HepG2 (cell line): Measurements from ENCODE around the gene SMTN. TPM values are rescaled to one million over a fixed set of nuclear protein-coding genes. Genes with fewer than 3 reads are reported as not detected.

ENCODE experiments used
- ATAC-seq: fragments of 200-7000 bp; cut with Tn5 transposase; 3 replicates; pipeline ENCODE4 v1.9.1; 2020; ENCODE audit warnings: mild to moderate bottlenecking, moderate library complexity
- BruUV-seq: library from RNA; stranded (reverse); fragments of 400-500 nt; replicated peaks from 2 replicates; lab custom pipeline; 2021; lab: Mats Ljungman, UMichigan
- CTCF ChIA-PET: fragments of 300-600 bp; formaldehyde crosslinking; extraction: SDS; loops from one replicate; lab custom pipeline; 2021; ENCODE audit warnings: low total read pairs, inconsistent platforms, low intra/inter-chr PET ratio; lab: Yijun Ruan, JAX
- POLR2A ChIA-PET: fragments of 350-600 bp; sonication (Branson Sonifier 250); formaldehyde crosslinking; loops from one replicate; lab custom pipeline; 2020; ENCODE audit warnings: antibody characterized with exemption, inconsistent platforms; lab: Yijun Ruan, JAX
- DNase-seq: peaks from one replicate; pipeline ENCODE4 v3.0.0-alpha.2; 2015; ENCODE audit warnings: low spot score
- FAIRE-seq: peaks from 3 replicates; lab custom pipeline; 2011; peaks lifted over from hg19 to GRCh38; lab: Jason Lieb, UNC
- H2AFZ ChIP-seq: one replicate; pipeline ENCODE4 v1.6.1; 2011; ENCODE audit warnings: low read length, inconsistent platforms
- H3K27ac ChIP-seq: fragments of 300-600 bp; 3 replicates; pipeline ENCODE4 v1.8.0; 2011; ENCODE audit warnings: mixed run types, mild to moderate bottlenecking, mixed read lengths, low read length, inconsistent platforms; ENCODE audit not compliant: insufficient read depth; ENCODE audit errors: extremely low read length
- H3K27me3 ChIP-seq, 2 experiments: fragments of 200-600 bp in 1 of 2; 2 replicates in 1 of 2; 3 replicates in 1 of 2; pipeline versions ENCODE4 v1.6.0 to v1.8.0; 2011; ENCODE audit warnings: low read length in 2 of 2, mild to moderate bottlenecking in 2 of 2, moderate library complexity in 2 of 2, inconsistent platforms in 1 of 2; ENCODE audit not compliant: insufficient read depth in 2 of 2, control insufficient read depth in 1 of 2
- H3K36me3 ChIP-seq, 2 experiments: fragments of 200-600 bp in 1 of 2; replicated peaks in 1 of 2; 2 replicates in 1 of 2; 3 replicates in 1 of 2; pipeline versions ENCODE4 v1.5.1 to v1.8.0; 2011; ENCODE audit warnings: low read length in 2 of 2, inconsistent platforms in 1 of 2; ENCODE audit not compliant: insufficient read depth in 2 of 2, control insufficient read depth in 1 of 2
- H3K4me1 ChIP-seq: 2 replicates; pipeline ENCODE4 v1.5.1; 2012; ENCODE audit warnings: low read length, inconsistent platforms; ENCODE audit not compliant: insufficient read depth
- H3K4me2 ChIP-seq: 2 replicates; pipeline ENCODE4 v1.6.0; 2011; ENCODE audit warnings: low read depth, low read length, inconsistent platforms
- H3K4me3 ChIP-seq, 3 experiments: fragments of 200-600 bp in 1 of 3; sonication (generic), shearing (Covaris generic) in 1 of 3; replicated peaks in 1 of 3; 2 replicates each; pipeline ENCODE4 v1.5.1; 2011 to 2016; ENCODE audit warnings: low read length in 3 of 3, inconsistent platforms in 2 of 3, low read depth in 2 of 3, mild to moderate bottlenecking in 2 of 3, control low read depth in 1 of 3, mixed read lengths in 1 of 3; ENCODE audit not compliant: insufficient read depth in 1 of 3
- H3K79me2 ChIP-seq: one replicate; pipeline ENCODE4 v1.6.1; 2011; ENCODE audit warnings: low read length, inconsistent platforms; ENCODE audit not compliant: insufficient read depth
- H3K9ac ChIP-seq: 2 replicates; pipeline ENCODE4 v1.6.0; 2011; ENCODE audit warnings: mild to moderate bottlenecking, low read depth, low read length, inconsistent platforms; ENCODE audit not compliant: insufficient read depth
- H3K9me3 ChIP-seq: 2 replicates; pipeline ENCODE4 v1.5.1; 2012; ENCODE audit warnings: mild to moderate bottlenecking, low read length
- H4K20me1 ChIP-seq: 2 replicates; pipeline ENCODE4 v1.6.0; 2011; ENCODE audit warnings: inconsistent platforms, mild to moderate bottlenecking, low read length, moderate library complexity; ENCODE audit not compliant: insufficient read depth
- ARHGAP35 ChIP-seq: sonication (generic); formaldehyde crosslinking; IDR thresholded peaks from 2 replicates; pipeline ENCODE4 v1.9.0; 2022; ENCODE audit warnings: mild to moderate bottlenecking, inconsistent platforms, moderate library complexity, missing genetic modification reagents, borderline replicate concordance
- CHD2 ChIP-seq: IDR thresholded peaks from 2 replicates; pipeline ENCODE4 v1.6.1; 2011; ENCODE audit warnings: low read depth, low read length, improper control_type of control experiment
- ESRRA ChIP-seq: sonication (generic); formaldehyde crosslinking; IDR thresholded peaks from 2 replicates; pipeline ENCODE4 v1.5.1; 2020; ENCODE audit warnings: mild to moderate bottlenecking, low read depth, missing genetic modification reagents
- HMGXB3 ChIP-seq: sonication (generic); formaldehyde crosslinking; IDR thresholded peaks from 2 replicates; pipeline ENCODE4 v1.4.0; 2020; ENCODE audit warnings: missing genetic modification reagents, borderline replicate concordance
- MBNL3 ChIP-seq: fragments of 250-450 bp; sonication (Bioruptor Pico); conservative IDR thresholded peaks from 2 replicates; pipeline ENCODE4 v1.8.0; 2022; ENCODE audit warnings: mild to moderate bottlenecking, inconsistent platforms
- REXO4 ChIP-seq: sonication (generic); formaldehyde crosslinking; IDR thresholded peaks from 2 replicates; pipeline ENCODE4 v1.8.0; 2022; ENCODE audit warnings: missing genetic modification reagents, mild to moderate bottlenecking, borderline replicate concordance
- ZBTB10 ChIP-seq: sonication (generic); formaldehyde crosslinking; IDR thresholded peaks from 2 replicates; pipeline ENCODE4 v1.4.0; 2020; ENCODE audit warnings: missing genetic modification reagents, borderline replicate concordance
- ZGPAT ChIP-seq: IDR thresholded peaks from 2 replicates; pipeline ENCODE4 v1.6.1; 2016; ENCODE audit warnings: mild to moderate bottlenecking
- ZNF451 ChIP-seq: sonication (generic); formaldehyde crosslinking; IDR thresholded peaks from 2 replicates; pipeline ENCODE4 v1.5.0; 2020; ENCODE audit warnings: mild to moderate bottlenecking, missing genetic modification reagents
- ZNF724P ChIP-seq: sonication (generic); formaldehyde crosslinking; IDR thresholded peaks from 2 replicates; pipeline ENCODE4 v1.8.0; 2022; ENCODE audit warnings: missing genetic modification reagents, borderline replicate concordance
- WGBS: methylation state at CpG from one replicate; pipeline ENCODE4 v1.1.6; 2017; ENCODE audit warnings: low lambda C conversion rate; 5-methylcytosine and 5-hydroxymethylcytosine counted together
- in situ Hi-C: cut with HindIII; loops from 2 replicates; pipeline ENCODE4 v1.10.0; 2017; ENCODE audit warnings: low pct_unique_long_range_greater_than_20kb; ENCODE audit not compliant: extremely low pct_ligation_motif_present
- intact Hi-C: fragments of 100-400 bp; cut with micrococcal nuclease; formaldehyde crosslinking; loops from one replicate; pipeline ENCODE4 v1.10.0; 2022; ENCODE audit not compliant: unreplicated experiment
- polyA plus RNA-seq, 8 experiments: library from polyadenylated mRNA; depleted of rRNA in 3 of 8; stranded (reverse) in 7 of 8; unstranded in 1 of 8; fragments of >200 nt; fragmentation: Illumina TruSeq in 4 of 8; extraction: Trizol in 4 of 8; gene quantifications; 2 replicates each; pipeline versions ENCODE4 v1.2.1 to v1.2.3, GENCODE V29; 2011 to 2016; ENCODE audit warnings: low read depth in 4 of 8, missing spikeins in 1 of 8, mixed read lengths in 1 of 8; ENCODE audit not compliant: insufficient read depth in 1 of 8
- total RNA-seq, 5 experiments: library from RNA; depleted of rRNA; stranded (reverse); fragments of >200 nt; fragmentation: Illumina TruSeq; extraction: Trizol; gene quantifications; 2 replicates each; pipeline ENCODE4 v1.2.3, GENCODE V29; 2016; ENCODE audit warnings: low read depth in 1 of 5

The SMTN gene
- total and polyA plus RNA-seq, 2 of the 13 experiments (the other 11 are each of a cell fraction or from before 2014, with no cell fraction given): 14.7 to 26.1 TPM

- Histone ChIP-seq H3K36me3 (no peaks in the 10 kb centered on the region), H3K27me3 (peaks cover 1 to 23% of the 10 kb centered on the region in 2 experiments; a peak in 4 of 5 replicates), H3K4me3 (no peak overlapping the region), H3K4me2 (no peak overlapping the region), H4K20me1 (no peaks in the 10 kb centered on the region), H3K79me2 (no peaks in the 10 kb centered on the region), H2AFZ (no peak overlapping the region), H3K4me1 (peaks cover 45% of the 10 kb centered on the region), H3K9me3 (no peaks in the 10 kb centered on the region), H3K9ac (no peak overlapping the region), H3K27ac (no peak overlapping the region)
- 68% methylated on average over 12 of the region's 13 CpGs for WGBS
- intact Hi-C loops: no loop called here
- FAIRE-seq (no peak), ATAC-seq (no peak), DNase-seq (no peak)
- POLR2A ChIA-PET: no interaction called here
- no peak for TF ChIP-seq ESRRA
- TF ChIP-seq ZNF724P (CRISPR knock-in tag): no peak
- no peak for TF ChIP-seq MBNL3 (CRISPR knock-in tag)
- no peak for TF ChIP-seq ARHGAP35 (CRISPR knock-in tag)
- TF ChIP-seq ZGPAT: no peak
- no peak for TF ChIP-seq ZBTB10 (CRISPR knock-in tag)
- TF ChIP-seq ZNF451 (CRISPR knock-in tag): no peak
- TF ChIP-seq REXO4: no peak
- TF ChIP-seq CHD2: no peak
- no peak for TF ChIP-seq HMGXB3 (CRISPR knock-in tag)
- in situ Hi-C loops: no loop called here
- no TSS peak for BruUV-seq
- CTCF ChIA-PET: no interaction called here
These were observed 45.7 kb downstream of the SMTN start for GRCh38 chr22:31126869-31127175.
